Measurements from ENCODE around the gene CCDC87.

CCDC87 gene

DNA sequence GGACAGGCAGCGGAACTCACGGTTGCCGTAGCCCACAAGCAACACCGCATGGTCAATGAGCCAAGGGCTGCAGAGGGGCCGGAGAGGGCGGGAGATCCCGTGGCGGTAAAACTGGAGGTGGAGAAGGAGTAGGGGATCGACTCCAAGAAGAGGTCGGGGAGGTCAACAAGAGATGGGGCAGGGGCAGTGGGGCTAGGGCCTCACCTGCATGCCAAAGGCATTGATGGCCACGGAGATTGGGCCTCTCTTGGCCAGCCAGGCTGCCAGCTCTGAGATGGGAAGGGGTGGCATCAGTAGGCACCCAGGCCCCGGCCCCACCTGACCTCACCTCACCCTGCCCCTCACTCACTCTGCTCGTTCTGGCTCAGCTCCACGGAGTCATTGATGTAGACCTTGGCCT lies 28.3 kb downstream of the CCDC87 start:
- TF ChIP-seq, protein P1, sequence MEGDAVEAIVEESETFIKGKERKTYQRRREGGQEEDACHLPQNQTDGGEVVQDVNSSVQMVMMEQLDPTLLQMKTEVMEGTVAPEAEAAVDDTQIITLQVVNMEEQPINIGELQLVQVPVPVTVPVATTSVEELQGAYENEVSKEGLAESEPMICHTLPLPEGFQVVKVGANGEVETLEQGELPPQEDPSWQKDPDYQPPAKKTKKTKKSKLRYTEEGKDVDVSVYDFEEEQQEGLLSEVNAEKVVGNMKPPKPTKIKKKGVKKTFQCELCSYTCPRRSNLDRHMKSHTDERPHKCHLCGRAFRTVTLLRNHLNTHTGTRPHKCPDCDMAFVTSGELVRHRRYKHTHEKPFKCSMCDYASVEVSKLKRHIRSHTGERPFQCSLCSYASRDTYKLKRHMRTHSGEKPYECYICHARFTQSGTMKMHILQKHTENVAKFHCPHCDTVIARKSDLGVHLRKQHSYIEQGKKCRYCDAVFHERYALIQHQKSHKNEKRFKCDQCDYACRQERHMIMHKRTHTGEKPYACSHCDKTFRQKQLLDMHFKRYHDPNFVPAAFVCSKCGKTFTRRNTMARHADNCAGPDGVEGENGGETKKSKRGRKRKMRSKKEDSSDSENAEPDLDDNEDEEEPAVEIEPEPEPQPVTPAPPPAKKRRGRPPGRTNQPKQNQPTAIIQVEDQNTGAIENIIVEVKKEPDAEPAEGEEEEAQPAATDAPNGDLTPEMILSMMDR (IDR thresholded peaks at IDR 0.05) = no peak
- H3K36me3 ChIP-seq = no peaks in the 10 kb centered on the region
- H3K4me3 ChIP-seq (ENCODE audit: low read depth in 1 of 2, low read length in 1 of 2) = no peak overlapping the region
- peaks cover 59% of the 10 kb centered on the region for H3K27me3 ChIP-seq
- peaks cover 4 to 5% of the 10 kb centered on the region in 2 experiments for H3K4me1 ChIP-seq (ENCODE audit: control insufficient read depth in 1 of 2, insufficient read depth in 1 of 2, low read depth in 1 of 2, low read length in 1 of 2)
- no peak overlapping the region for H3K27ac ChIP-seq
- H3K9me3 ChIP-seq = no peaks in the 10 kb centered on the region

DNA sequence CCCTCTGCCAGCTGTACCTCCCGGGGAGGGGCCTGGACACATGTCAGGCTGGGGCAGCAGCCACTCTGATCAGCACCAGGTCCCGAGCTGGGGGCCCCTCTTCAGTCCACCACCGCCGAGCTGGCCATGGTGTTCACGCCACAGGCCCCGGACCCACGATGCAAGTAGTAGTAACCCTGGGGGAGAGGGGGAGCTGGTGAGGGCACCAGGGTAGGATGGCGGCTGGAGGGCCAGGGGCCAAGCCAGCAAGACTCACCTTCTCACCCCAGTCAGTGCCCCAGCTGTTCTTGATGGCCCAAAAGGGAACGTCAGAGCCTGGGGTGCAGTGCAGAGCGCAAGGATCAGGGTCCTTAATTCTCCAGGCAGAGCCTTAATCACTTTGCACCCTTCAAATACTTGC lies 29.0 kb downstream of the CCDC87 start:
- TF ChIP-seq, protein P1 (IDR thresholded peaks at IDR 0.05) = no peak
- Histone ChIP-seq H3K4me3 (ENCODE audit: low read depth in 1 of 2, low read length in 1 of 2) (no peak overlapping the region), H3K4me1 (ENCODE audit: control insufficient read depth in 1 of 2, insufficient read depth in 1 of 2, low read depth in 1 of 2, low read length in 1 of 2) (peaks cover 4 to 5% of the 10 kb centered on the region in 2 experiments), H3K27ac (no peak overlapping the region), H3K36me3 (no peaks in the 10 kb centered on the region), H3K9me3 (no peaks in the 10 kb centered on the region), H3K27me3 (peaks cover 59% of the 10 kb centered on the region)

DNA sequence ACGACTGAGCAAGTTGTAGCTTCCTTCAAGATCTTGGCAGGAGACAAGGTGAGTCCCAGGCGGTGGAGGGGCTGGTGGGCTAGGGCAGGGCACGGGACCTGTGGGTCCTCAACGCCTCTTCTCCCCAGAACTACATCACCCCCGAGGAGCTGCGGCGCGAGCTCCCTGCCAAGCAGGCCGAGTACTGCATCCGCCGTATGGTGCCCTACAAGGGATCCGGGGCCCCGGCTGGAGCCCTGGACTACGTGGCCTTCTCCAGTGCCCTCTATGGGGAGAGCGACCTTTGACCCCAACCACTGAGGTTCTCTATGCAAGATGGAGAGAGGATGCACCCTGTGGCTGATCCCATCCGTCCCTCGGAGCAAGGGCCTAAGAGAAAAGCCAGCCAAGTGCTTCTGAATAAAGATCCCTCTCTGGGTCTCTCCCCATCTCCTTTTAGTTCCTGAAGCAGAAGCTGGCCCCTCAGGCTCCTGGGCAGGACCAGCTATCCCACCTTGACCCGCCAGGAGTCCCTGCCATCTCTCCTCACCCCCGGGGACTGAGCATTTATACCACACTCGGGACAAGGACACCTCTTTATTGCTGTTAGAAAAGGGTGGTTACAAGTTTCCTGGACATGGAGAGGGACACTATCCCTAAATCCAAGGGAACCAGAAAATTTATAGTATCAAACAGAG lies 29.8 kb downstream of the CCDC87 start:
- Histone ChIP-seq H3K9me3 (no peaks in the 10 kb centered on the region), H3K4me1 (ENCODE audit: control insufficient read depth in 1 of 2, insufficient read depth in 1 of 2, low read depth in 1 of 2, low read length in 1 of 2) (no peaks in the 10 kb centered on the region)

DNA sequence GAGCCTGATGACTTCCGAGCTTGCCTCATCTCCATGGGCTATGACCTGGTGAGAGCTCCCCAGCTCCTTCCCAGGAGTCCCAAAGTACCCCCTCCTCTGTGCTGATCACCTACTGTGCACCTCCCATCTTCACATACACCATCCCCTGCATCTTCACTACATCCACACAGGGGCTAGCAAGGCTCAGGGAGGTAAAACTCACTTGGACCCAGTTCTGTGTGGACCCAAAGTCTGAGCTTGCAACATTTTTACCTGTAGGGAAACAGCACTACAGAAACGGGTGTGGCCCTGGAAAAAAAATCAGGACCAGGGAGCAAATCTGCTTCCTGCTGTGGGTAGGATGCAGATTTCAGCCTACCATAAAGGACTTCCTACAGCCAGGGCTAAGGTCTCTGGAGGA lies 30.6 kb downstream of the CCDC87 start:
- Histone ChIP-seq H3K4me1 (ENCODE audit: control insufficient read depth in 1 of 2, insufficient read depth in 1 of 2, low read depth in 1 of 2, low read length in 1 of 2) (no peaks in the 10 kb centered on the region), H3K36me3 (no peaks in the 10 kb centered on the region), H3K27ac (no peak overlapping the region), H3K9me3 (no peaks in the 10 kb centered on the region), H3K4me3 (ENCODE audit: low read depth in 1 of 2, low read length in 1 of 2) (no peak overlapping the region), H3K27me3 (peaks cover 59% of the 10 kb centered on the region)
- TF ChIP-seq, protein P1 (IDR thresholded peaks at IDR 0.05) = no peak

More for the DNA sequence above, 29.8 kb downstream of the CCDC87 start:
- TF ChIP-seq, protein P1 (IDR thresholded peaks at IDR 0.05) = no peak
- H3K27me3 ChIP-seq = peaks cover 59% of the 10 kb centered on the region
- H3K4me3 ChIP-seq (ENCODE audit: low read depth in 1 of 2, low read length in 1 of 2) = no peak overlapping the region
- no peak overlapping the region for H3K27ac ChIP-seq
- no peaks in the 10 kb centered on the region for H3K36me3 ChIP-seq

DNA sequence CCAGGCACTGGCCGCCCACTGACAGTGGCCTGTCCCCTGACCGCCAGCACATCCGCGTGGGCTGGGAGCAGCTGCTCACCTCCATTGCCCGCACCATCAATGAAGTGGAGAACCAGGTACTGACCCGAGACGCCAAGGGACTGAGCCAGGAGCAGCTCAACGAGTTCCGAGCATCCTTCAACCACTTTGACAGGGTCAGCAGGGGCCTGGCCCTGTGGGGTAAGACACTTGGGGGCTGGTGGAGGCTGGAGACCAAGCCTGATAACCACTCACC lies 31.0 kb downstream of the CCDC87 start:
- H3K9me3 ChIP-seq = no peaks in the 10 kb centered on the region
- no peak overlapping the region for H3K27ac ChIP-seq
- H3K36me3 ChIP-seq = no peaks in the 10 kb centered on the region
- H3K27me3 ChIP-seq = peaks cover 59% of the 10 kb centered on the region
- no peak overlapping the region for H3K4me3 ChIP-seq (ENCODE audit: low read depth in 1 of 2, low read length in 1 of 2)
- H3K4me1 ChIP-seq (ENCODE audit: control insufficient read depth in 1 of 2, insufficient read depth in 1 of 2, low read depth in 1 of 2, low read length in 1 of 2) = no peaks in the 10 kb centered on the region
- TF ChIP-seq, protein P1 (IDR thresholded peaks at IDR 0.05) = no peak
